Endodermal cell (in vitro differentiated cells): ENCODE data around the gene R3HDM4. TPM values are rescaled to one million over a fixed set of nuclear protein-coding genes. Genes with fewer than 3 reads are reported as not detected.

Source experiments
- DNase-seq: peaks from one replicate; pipeline ENCODE4 v3.0.0-alpha.2; 2017
- H3K27ac ChIP-seq: 2 replicates; pipeline ENCODE4 v1.5.1; 2013; ENCODE audit warnings: mild to moderate bottlenecking, low read depth, low read length, moderate library complexity
- H3K27me3 ChIP-seq: 2 replicates; pipeline ENCODE4 v1.6.1; 2013; ENCODE audit warnings: mild to moderate bottlenecking, low read length, moderate library complexity; ENCODE audit not compliant: insufficient read depth, control insufficient read depth, poor library complexity, severe bottlenecking
- H3K36me3 ChIP-seq: 2 replicates; pipeline ENCODE4 v1.7.0; 2013; ENCODE audit warnings: mild to moderate bottlenecking, low read length, moderate library complexity; ENCODE audit not compliant: control insufficient read depth, insufficient read depth
- H3K4me1 ChIP-seq: one replicate; pipeline ENCODE4 v1.7.0; 2013; ENCODE audit warnings: low read length; ENCODE audit not compliant: control insufficient read depth, insufficient read depth
- H3K4me3 ChIP-seq: 2 replicates; pipeline ENCODE4 v1.5.1; 2013; ENCODE audit warnings: mild to moderate bottlenecking, low read length, moderate library complexity
- H3K9ac ChIP-seq: 2 replicates; pipeline ENCODE4 v1.6.1; 2013; ENCODE audit warnings: mild to moderate bottlenecking, low read length, moderate library complexity; ENCODE audit not compliant: poor library complexity, severe bottlenecking; ENCODE audit errors: extremely low read depth
- H3K9me3 ChIP-seq: 2 replicates; pipeline ENCODE4 v1.6.1; 2013; ENCODE audit warnings: mild to moderate bottlenecking, low read length, moderate library complexity; ENCODE audit not compliant: control insufficient read depth
- H3K27ac Mint-ChIP-seq: 2 replicates; pipeline ENCODE4 v1.8.0; 2020; ENCODE audit warnings: mixed read lengths
- H3K27me3 Mint-ChIP-seq: 2 replicates; pipeline ENCODE4 v1.8.0; 2021; ENCODE audit warnings: mild to moderate bottlenecking, mixed read lengths; ENCODE audit not compliant: insufficient read depth
- H3K36me3 Mint-ChIP-seq: 2 replicates; pipeline ENCODE4 v1.8.0; 2020; ENCODE audit warnings: low read depth, mixed read lengths
- H3K4me1 Mint-ChIP-seq: 2 replicates; pipeline ENCODE4 v1.8.0; 2020; ENCODE audit warnings: mixed read lengths
- H3K4me3 Mint-ChIP-seq: 2 replicates; pipeline ENCODE4 v1.8.0; 2020; ENCODE audit warnings: mild to moderate bottlenecking, moderate library complexity, mixed read lengths
- H3K9me3 Mint-ChIP-seq: 2 replicates; pipeline ENCODE4 v1.8.0; 2020; ENCODE audit warnings: mild to moderate bottlenecking, mixed read lengths
- CTCF ChIP-seq: fragments of 200-600 bp; sonication (generic); conservative IDR thresholded peaks from 2 replicates; pipeline ENCODE4 v1.5.0; 2021; ENCODE audit warnings: antibody characterized with exemption, mild to moderate bottlenecking
- WGBS, 2 experiments: methylation state at CpG; one replicate each; pipeline versions ENCODE4 v1.1.5 to v1.1.7; 2013; ENCODE audit warnings: missing lambda C conversion rate in 2 of 2, mixed read lengths in 1 of 2; ENCODE audit not compliant: insufficient coverage in 1 of 2, insufficient read length in 1 of 2; 5-methylcytosine and 5-hydroxymethylcytosine counted together
- total RNA-seq, 2 donors: library from RNA; stranded (reverse); fragmentation: NEBNext Ultra II Directional in 1 of 2; extraction: Animal tissue kit (Norgen Biotek cat#: 25700) in 1 of 2; gene quantifications; 2 replicates in 1 of 2; 3 replicates in 1 of 2; pipeline ENCODE4 v1.2.1, GENCODE V29; 2021

The R3HDM4 gene
- total RNA-seq, 2 donors from 2014 or later = 61.1 to 64.7 TPM

GRCh38 chr19:867301-867793, 45.7 kb downstream of the R3HDM4 start:
- no peak overlapping the region for H3K4me3 Mint-ChIP-seq
- WGBS, 2 experiments = 72 to 76% methylated on average over 13 to 16 of the region's 16 CpGs

GRCh38 chr19:866769-867300, 46.2 kb downstream of the R3HDM4 start:
- Histone ChIP-seq H3K4me3 (no peak overlapping the region), H3K36me3 (peaks cover 18% of the 10 kb centered on the region), H3K9me3 (no peaks in the 10 kb centered on the region), H3K4me1 (no peaks in the 10 kb centered on the region), H3K27ac (no peak overlapping the region), H3K9ac (no peak overlapping the region), H3K27me3 (no peaks in the 10 kb centered on the region)
- Mint-ChIP-seq H3K36me3 (peaks cover 28% of the 10 kb centered on the region), H3K27ac (no peak overlapping the region), H3K4me3 (no peak overlapping the region), H3K4me1 (peaks cover 5% of the 10 kb centered on the region), H3K9me3 (peaks cover 3% of the 10 kb centered on the region), H3K27me3 (peaks cover 12% of the 10 kb centered on the region)
- no peak for TF ChIP-seq CTCF
- peak; percentile 47 for DNase-seq
- WGBS, 2 experiments = 88 to 90% methylated on average over 7 to 38 of the region's 38 CpGs

More at GRCh38 chr19:867301-867793, 45.7 kb downstream of the R3HDM4 start:
- Mint-ChIP-seq H3K27ac (peak overlapping the region; percentile 52), H3K36me3 (peaks cover 28% of the 10 kb centered on the region), H3K4me1 (peaks cover 5% of the 10 kb centered on the region), H3K27me3 (peaks cover 12% of the 10 kb centered on the region), H3K9me3 (peaks cover 5% of the 10 kb centered on the region)
- Histone ChIP-seq H3K4me3 (no peak overlapping the region), H3K4me1 (no peaks in the 10 kb centered on the region), H3K36me3 (peaks cover 18% of the 10 kb centered on the region), H3K9me3 (no peaks in the 10 kb centered on the region), H3K9ac (no peak overlapping the region), H3K27ac (no peak overlapping the region), H3K27me3 (no peaks in the 10 kb centered on the region)
- TF ChIP-seq CTCF = no peak
- DNase-seq = peak; percentile 61

- no peak overlapping the region for H3K9ac ChIP-seq
- H3K4me1 ChIP-seq = no peaks in the 10 kb centered on the region
- Mint-ChIP-seq H3K27me3 (peaks cover 39% of the 10 kb centered on the region), H3K27ac (no peak overlapping the region), H3K9me3 (no peaks in the 10 kb centered on the region), H3K36me3 (peaks cover 9% of the 10 kb centered on the region), H3K4me1 (peaks cover 5% of the 10 kb centered on the region), H3K4me3 (no peak overlapping the region)
- peaks cover 9% of the 10 kb centered on the region for H3K36me3 ChIP-seq
- no peak overlapping the region for H3K27ac ChIP-seq
- no peak for TF ChIP-seq CTCF
- no peaks in the 10 kb centered on the region for H3K9me3 ChIP-seq
- no peak for DNase-seq
- 84 to 93% methylated on average over 2 to 7 of the region's 7 CpGs for WGBS, 2 experiments
- H3K4me3 ChIP-seq = no peak overlapping the region
- H3K27me3 ChIP-seq = peaks cover 25% of the 10 kb centered on the region
These were observed 49.8 kb downstream of the R3HDM4 start for GRCh38 chr19:863315-863620.
